Measurements from ENCODE around the gene EFTUD2.

DNA sequence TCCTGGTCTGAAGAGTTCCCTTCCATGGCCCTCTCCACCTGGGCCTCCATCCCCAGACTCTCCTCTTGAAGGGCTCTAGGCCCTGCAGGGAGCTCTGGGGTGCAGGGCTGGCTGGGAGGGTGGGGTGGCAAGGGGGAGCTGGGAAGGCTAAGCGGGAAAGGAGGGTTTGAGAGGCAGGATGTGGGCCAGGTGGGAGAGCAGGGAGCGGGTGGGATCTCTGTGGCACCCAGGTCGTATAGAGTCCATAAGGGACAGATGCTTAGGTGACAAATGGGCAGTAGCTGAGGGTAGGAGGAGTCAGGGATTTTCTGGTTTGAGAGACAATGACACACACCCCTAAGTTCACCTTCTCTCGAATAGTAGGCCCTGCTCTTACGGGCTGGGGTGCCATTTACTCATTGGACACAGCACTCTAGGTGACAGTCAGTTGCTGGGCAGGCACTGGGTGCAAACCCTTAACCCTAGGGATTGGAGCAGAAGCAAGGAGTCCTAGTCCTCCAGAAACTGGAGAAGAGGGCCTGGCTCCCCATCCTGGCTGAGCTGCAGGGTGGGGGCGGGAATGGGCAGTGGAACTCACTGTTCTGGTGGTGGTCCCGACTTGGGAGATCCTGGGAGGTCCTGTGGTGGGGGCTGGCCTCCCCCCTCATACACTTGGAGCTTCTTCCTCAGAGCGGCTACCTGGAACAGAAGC is 33.0 kb upstream of the EFTUD2 start:
- TF ChIP-seq, protein P1, sequence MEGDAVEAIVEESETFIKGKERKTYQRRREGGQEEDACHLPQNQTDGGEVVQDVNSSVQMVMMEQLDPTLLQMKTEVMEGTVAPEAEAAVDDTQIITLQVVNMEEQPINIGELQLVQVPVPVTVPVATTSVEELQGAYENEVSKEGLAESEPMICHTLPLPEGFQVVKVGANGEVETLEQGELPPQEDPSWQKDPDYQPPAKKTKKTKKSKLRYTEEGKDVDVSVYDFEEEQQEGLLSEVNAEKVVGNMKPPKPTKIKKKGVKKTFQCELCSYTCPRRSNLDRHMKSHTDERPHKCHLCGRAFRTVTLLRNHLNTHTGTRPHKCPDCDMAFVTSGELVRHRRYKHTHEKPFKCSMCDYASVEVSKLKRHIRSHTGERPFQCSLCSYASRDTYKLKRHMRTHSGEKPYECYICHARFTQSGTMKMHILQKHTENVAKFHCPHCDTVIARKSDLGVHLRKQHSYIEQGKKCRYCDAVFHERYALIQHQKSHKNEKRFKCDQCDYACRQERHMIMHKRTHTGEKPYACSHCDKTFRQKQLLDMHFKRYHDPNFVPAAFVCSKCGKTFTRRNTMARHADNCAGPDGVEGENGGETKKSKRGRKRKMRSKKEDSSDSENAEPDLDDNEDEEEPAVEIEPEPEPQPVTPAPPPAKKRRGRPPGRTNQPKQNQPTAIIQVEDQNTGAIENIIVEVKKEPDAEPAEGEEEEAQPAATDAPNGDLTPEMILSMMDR (IDR thresholded peaks at IDR 0.05): no peak
- no peak for TF ChIP-seq POLR2A (IDR thresholded peaks at IDR 0.05)
